ENCODE results near the gene ADGRG3.

DNA sequence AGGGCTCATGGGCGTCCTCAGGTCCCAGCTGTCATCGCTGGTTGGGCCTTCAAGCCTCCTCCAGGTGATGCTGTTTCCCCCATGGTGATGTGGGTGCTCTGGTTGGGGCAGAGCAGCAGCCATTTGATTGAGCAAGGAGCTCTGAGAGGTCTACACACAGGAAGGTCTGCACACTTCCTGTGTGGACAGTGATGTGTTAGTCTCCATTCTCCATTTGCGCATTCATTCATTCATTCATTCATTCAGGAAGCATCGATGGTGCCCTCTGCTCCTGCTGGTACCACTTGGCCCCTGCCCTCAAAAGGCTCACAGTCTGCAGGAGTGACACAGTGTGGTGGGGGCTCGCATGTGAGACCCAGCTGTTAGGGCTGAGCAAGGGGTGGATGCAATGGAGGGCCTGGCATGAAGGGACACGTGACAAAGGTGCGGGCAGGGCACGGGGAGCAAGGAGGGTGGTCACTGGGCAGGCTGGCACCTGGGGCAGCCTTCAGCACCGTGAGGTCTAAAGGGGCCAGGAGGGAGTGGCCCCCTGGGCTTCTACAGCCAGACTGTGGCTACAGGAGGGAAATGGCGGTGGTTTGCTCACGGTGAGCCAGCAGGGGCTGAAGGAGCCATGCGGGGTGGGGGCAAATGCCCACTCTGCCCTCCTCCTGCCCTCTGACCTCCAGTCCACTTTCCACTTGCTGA lies 1.5 kb downstream of the ADGRG3 start:
- TF ChIP-seq, protein P1, sequence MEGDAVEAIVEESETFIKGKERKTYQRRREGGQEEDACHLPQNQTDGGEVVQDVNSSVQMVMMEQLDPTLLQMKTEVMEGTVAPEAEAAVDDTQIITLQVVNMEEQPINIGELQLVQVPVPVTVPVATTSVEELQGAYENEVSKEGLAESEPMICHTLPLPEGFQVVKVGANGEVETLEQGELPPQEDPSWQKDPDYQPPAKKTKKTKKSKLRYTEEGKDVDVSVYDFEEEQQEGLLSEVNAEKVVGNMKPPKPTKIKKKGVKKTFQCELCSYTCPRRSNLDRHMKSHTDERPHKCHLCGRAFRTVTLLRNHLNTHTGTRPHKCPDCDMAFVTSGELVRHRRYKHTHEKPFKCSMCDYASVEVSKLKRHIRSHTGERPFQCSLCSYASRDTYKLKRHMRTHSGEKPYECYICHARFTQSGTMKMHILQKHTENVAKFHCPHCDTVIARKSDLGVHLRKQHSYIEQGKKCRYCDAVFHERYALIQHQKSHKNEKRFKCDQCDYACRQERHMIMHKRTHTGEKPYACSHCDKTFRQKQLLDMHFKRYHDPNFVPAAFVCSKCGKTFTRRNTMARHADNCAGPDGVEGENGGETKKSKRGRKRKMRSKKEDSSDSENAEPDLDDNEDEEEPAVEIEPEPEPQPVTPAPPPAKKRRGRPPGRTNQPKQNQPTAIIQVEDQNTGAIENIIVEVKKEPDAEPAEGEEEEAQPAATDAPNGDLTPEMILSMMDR (IDR thresholded peaks at IDR 0.05 in 4 of 5, conservative IDR thresholded peaks at IDR 0.05 in 1 of 5) = no peak
- TF ChIP-seq POLR2A (IDR thresholded peaks at IDR 0.05) = no peak

Measured in gastrocnemius medialis (tissue), 4 donors.